ENCODE data around the gene ARV1.
"Not testable (repeated sequence)": the region's sequence is repeated elsewhere in the genome, so short reads cannot be mapped to it uniquely, and the experiment has no call there.

ARV1 gene

GRCh38 chr1:231011963-231012362, 33.1 kb downstream of the ARV1 start:
- no peak overlapping the region for H3K4me3 ChIP-seq (ENCODE audit: low read depth, low read length)
- no peak for DNase-seq (ENCODE audit: low read depth)

GRCh38 chr1:231013391-231014015, 34.6 kb downstream of the ARV1 start:
- no peak overlapping the region for H3K4me3 ChIP-seq (ENCODE audit: low read depth, low read length)
- no peak for DNase-seq (ENCODE audit: low read depth)

DNA sequence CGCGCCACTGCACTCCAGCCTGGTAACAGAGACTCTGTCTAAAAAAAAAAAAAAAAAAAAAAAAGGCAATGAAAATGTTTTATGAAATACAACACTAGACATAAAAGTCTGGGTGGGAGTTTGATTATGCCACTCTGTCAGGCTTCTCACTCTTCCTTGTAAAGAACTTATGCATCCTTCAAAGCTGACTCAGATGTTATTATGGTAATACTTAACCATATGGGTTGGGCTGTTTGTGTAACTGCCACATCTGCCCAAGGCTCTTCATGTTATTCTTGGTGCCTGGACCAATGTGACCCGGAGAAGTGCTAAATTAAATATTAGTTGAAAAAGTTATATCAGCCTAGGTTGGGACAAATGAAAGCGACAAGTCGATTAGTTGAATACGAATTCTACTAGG, 37.3 kb downstream of the ARV1 start:
- DNase-seq (ENCODE audit: low read depth) = no peak
- H3K4me3 ChIP-seq (ENCODE audit: low read depth, low read length) = no peak overlapping the region

DNA sequence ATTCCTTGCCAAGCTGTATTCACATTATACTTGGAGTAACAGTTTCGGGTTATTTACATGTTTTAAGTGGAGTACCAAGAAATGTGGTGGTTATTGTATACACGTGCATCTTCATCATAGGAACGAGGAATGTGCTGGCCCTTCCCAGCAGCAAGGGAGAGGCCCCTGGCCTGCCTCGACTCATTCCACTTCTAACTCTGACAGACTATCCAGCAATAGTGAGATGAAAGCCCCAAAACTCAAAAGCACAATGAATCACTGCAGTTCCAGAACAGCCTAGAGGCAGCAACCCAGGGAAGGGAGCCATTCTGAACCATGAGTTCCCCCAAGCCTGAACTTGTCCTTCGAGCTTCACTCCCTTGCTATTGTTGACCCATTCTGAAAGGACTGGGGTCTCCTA, 38.1 kb downstream of the ARV1 start:
- H3K4me3 ChIP-seq (ENCODE audit: low read depth, low read length) = no peak overlapping the region
- DNase-seq (ENCODE audit: low read depth) = no peak

DNA sequence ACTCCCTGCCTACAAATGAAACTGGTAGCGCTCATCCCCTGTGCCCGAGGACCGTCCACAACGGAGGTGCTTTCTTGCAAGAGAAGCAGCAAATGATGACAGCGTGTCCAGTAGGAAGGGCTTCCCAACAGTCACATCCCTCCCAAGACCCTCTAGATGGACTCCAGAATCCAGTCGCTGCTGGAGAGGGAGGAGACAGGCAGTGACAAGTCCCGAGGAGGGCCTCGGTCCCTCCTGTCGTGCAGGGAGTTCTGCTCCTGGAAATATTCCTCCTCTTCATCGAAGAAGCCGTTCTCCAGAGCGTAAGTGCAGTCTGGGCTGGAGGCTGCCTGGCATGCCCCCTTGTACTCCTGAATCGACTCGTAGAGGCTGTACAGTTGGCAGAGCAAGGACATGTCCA, 40.8 kb downstream of the ARV1 start:
- no peak for DNase-seq (ENCODE audit: low read depth)
- no peak overlapping the region for H3K4me3 ChIP-seq (ENCODE audit: low read depth, low read length)

DNA sequence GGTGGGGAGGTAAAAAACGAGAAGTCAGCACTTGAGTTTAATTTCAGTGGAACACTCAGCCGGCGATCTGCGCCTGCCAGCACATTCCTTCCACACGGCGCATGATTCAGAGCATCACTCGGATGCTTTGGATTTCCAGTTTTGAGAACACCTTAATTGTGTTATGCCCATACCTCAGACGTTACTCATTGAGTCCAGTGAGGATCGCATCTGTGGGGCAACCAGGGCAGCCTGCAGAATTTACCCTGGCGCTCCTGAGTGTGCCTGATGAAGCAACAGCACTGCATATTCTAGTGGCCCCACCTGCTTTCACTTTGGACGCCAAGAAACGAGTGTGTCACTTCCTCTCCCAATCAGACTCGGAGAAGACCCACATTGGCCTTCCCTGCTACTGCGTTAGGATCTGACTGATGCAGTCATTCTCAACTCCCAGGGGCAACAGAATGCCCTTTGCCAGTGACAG, 41.3 kb downstream of the ARV1 start:
- no peak overlapping the region for H3K4me3 ChIP-seq (ENCODE audit: low read depth, low read length)
- DNase-seq (ENCODE audit: low read depth) = peak; percentile 18

DNA sequence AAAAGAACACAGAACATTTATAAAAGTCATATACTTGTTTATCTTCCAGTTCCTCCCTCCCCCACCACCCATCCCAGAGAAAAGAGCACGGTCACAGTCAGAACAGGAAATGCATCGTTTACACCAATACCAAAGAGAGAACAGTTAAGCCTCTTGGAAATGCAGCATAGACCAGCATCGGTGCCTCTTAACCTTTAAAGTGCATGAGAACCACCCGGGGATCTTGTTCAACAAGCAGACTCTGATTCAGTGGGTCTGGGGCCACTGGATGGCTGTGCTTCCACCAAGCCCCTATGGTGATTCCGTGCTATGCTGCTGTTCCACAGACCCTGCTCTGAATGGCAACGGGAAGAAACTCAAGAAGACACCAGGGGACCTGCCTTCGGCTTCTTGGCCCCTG, 41.9 kb downstream of the ARV1 start:
- DNase-seq (ENCODE audit: low read depth) = peak; percentile 56
- H3K4me3 ChIP-seq (ENCODE audit: low read depth, low read length) = no peak overlapping the region

- peak; percentile 36 for DNase-seq (ENCODE audit: low read depth)
- no peak overlapping the region for H3K4me3 ChIP-seq (ENCODE audit: low read depth, low read length)
These were observed 42.7 kb downstream of the ARV1 start for GRCh38 chr1:231021540-231022031.

DNA sequence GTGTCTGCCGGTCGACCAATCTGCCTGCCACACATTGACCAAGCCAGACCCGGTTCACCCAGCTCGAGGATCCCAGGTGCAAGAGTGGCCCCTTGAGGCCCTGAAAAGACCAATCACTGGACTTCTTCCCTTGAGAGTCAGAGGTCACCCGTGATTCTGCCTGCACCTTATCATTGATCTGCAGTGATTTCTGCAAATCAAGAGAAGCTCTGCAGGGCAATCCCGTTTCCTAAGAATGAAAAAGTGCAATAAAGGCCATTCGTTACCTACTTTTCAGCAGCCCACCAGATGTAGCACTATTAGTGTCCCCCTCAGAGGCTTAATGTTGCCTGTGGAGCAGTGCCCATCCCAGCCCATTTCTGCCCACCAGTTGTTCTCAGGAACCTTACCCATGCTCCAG, 43.6 kb downstream of the ARV1 start:
- H3K4me3 ChIP-seq (ENCODE audit: low read depth, low read length); DNase-seq (ENCODE audit: low read depth): not testable (repeated sequence)

GRCh38 chr1:231023150-231023549, 44.3 kb downstream of the ARV1 start:
- no peak overlapping the region for H3K4me3 ChIP-seq (ENCODE audit: low read depth, low read length)
- DNase-seq (ENCODE audit: low read depth) = no peak

- no peak for DNase-seq (ENCODE audit: low read depth)
- H3K4me3 ChIP-seq (ENCODE audit: low read depth, low read length) = no peak overlapping the region
These were observed 47.7 kb downstream of the ARV1 start for GRCh38 chr1:231026576-231026975.

DNA sequence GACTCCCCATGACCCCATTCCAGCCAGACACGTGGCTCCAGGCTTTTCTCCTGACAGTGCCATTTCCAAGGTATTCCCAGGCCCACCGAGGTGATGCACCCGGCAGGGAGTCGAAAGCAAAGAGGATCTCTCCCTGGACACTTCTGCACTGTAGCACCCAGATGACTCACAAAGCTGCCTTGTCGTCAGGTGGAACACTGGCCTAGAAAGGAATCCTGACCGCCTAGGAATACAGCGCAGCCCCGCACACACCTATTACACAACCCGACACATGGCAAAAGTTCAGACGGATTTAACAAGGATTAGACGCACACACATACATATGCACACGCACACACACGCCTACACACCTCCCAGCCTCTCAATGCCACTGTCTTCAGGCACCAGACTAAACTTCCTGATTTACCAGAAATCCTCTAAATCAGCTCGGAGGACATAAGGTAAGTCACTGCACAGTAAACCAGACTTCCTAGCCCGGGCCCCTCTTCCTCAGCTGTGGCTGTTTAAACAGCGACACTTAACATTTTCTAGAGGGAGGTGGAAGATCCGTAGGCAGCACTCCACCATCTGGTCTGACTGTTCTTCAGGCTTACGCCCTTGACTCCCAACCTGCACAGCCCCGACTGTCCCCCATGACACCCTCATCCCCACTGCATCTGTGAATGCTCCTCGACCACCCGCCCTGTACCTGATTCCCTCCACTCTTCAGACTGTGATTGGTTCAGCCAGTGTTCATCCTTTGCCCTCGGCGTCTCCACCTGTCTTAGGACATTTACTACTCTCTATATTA, 48.4 kb downstream of the ARV1 start:
- DNase-seq (ENCODE audit: low read depth) = no peak
- H3K4me3 ChIP-seq (ENCODE audit: low read depth, low read length) = no peak overlapping the region

DNA sequence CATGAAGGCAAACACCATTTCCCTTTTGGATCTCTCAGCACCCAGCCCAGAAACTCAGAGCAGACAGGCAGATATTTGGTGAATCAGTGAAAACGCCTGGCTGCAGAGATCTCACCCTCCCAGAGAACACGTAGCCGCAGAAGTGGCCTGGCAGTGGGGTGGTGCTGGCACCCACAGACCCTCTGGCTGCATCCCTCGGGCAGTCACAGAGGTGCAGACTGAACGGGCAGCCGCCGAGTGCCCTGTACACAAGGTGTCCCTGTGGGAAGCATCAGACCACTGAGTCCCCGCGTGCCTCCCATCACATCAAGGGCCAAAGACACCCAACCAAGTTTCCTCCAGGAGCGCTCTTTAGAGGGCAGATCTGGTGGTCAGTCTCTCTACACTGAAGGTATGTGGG, 49.1 kb downstream of the ARV1 start:
- H3K4me3 ChIP-seq (ENCODE audit: low read depth, low read length) = no peak overlapping the region
- no peak for DNase-seq (ENCODE audit: low read depth)

DNA sequence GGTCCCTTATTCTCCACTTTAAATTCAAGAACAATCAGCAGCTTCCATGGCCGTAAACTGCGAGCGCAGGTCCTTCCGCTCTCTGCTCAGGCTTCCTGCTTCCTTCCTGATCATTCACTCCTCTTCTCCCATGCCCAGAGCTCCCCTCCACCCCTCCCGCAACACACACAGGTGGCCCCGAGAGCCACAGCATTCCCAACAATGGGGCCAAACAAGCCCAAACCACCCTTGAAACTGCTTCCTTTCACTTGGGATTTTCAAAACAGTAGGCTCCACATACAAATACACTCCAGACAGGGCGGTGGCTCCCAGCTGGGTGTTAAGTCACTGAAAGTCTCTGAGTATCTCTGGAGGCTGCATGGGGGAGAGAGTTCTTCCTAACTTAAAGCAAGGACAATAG, 49.8 kb downstream of the ARV1 start:
- H3K4me3 ChIP-seq (ENCODE audit: low read depth, low read length) = no peak overlapping the region
- DNase-seq (ENCODE audit: low read depth) = no peak

DNA sequence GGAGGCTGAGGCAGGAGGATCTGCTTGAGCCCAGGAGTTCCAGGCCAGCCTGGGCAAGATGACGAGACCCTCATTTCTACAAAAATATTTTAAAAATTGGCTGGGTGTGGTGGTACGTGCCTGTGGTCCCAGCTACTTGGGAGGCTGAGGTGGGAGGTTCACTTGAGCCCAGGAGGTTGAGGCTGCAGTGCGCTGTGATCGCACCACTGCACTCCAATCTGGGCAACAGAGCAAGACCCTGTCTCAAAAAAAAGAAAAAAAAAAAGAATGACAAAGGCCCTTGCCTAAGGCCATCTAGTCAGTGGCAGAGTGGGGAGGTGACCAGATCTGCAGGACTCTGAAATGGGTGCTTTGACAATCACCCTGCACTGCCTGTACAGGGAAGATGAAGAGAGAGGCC, 50.4 kb downstream of the ARV1 start:
- not testable (repeated sequence) for DNase-seq (ENCODE audit: low read depth); H3K4me3 ChIP-seq (ENCODE audit: low read depth, low read length)

- no peak overlapping the region for H3K4me3 ChIP-seq (ENCODE audit: low read depth, low read length)
- no peak for DNase-seq (ENCODE audit: low read depth)
These were observed 50.9 kb downstream of the ARV1 start for GRCh38 chr1:231029841-231030240.

GRCh38 chr1:231032963-231033362, 54.1 kb downstream of the ARV1 start:
- DNase-seq (ENCODE audit: low read depth) = no peak
- H3K4me3 ChIP-seq (ENCODE audit: low read depth, low read length) = no peak overlapping the region

- no peak overlapping the region for H3K4me3 ChIP-seq (ENCODE audit: low read depth, low read length)
- no peak for DNase-seq (ENCODE audit: low read depth)
These were observed 56.9 kb downstream of the ARV1 start for GRCh38 chr1:231035799-231036198.

GRCh38 chr1:231036416-231036815, 57.5 kb downstream of the ARV1 start:
- no peak overlapping the region for H3K4me3 ChIP-seq (ENCODE audit: low read depth, low read length)
- no peak for DNase-seq (ENCODE audit: low read depth)

DNA sequence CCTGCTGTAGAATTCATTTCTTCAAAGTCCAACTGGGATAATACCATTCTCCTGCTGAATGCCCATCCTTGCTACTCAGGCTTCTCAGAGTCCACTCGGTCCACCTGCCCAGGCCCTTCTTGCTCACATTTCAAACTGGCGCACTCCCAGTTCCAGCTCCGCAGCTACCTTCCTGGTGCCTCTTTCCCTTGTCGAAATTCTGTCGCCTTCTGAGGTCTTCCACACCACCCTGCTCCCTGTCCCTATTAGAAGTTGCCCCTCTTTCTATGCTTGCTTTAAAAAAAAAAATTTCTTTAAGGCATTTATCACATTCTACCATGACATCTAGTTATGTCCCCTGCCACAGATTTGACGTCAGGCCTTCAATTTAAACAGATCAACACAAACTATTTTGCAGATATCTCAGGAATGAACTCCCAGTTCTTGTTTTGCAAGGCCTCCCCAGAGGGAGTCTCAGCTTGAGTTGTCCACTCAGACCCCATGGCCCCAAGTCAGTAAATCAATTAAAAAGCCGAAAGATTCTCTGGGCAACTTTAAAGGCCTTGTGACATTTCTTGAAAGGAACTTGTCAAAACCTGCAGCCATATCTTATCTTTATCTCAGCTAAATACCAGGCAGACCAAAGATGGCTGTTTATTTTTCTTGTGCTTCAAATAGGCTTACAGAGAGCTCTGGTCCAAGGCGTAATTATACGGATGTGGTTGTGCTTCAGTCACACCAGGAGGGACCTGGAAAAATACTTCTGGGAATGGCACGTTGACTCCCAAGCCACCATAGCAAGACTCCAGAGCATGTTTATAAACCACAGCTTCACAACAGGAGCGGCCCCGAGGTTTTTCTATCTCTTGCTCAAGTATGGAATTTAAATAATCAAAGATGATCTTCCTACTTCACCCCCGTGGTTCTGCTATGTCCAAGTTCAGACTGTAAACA, 59.0 kb downstream of the ARV1 start:
- DNase-seq (ENCODE audit: low read depth) = no peak
- no peak overlapping the region for H3K4me3 ChIP-seq (ENCODE audit: low read depth, low read length)
